GM21360 (cell line): ENCODE results near the gene HSDL1.
A peak's percentile ranks its signal among the peaks of the same experiment; 100 is the strongest.

Source experiments
- ATAC-seq: cut with Tn5 transposase; IDR thresholded peaks from one replicate; pipeline ENCODE4 v1.9.1; 2021; ENCODE audit warnings: mild to moderate bottlenecking, moderate library complexity; ENCODE audit not compliant: unreplicated experiment

Gene HSDL1

GRCh38 chr16:84144859-84145639 is at the start of gene HSDL1, which contains the start of gene DNAAF1:
TSS of gene HSDL1 (minus strand) at chr16:84145177. CDS start at chr16:84131321, 13,856 bp downstream.
TSS of gene DNAAF1 (plus strand) at chr16:84145308. CDS start at chr16:84145441, 133 bp downstream.
- ATAC-seq = peak; percentile 81

DNA sequence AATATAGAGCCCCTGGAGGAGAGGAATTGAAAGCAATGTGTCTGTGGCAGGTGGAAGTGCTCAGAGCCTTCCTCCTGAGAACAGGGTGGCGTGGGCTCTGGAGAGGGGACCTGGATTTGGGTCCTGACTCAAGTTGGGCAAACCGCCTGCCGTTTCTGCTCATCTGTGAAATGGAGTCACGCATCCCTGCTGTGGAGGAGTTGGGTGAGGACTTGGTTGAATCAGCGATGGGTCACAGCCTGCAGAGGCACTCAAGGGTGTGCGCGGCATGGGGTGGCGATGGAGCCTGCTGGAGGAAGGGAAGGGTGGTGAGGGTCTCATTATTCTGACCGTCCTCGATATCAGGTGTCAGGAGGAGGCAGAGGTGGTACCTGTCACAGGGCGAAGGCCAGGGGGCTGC is 49.0 kb upstream of the HSDL1 start:
- no peak for ATAC-seq

- no peak for ATAC-seq
These were observed 48.5 kb upstream of the HSDL1 start for GRCh38 chr16:84193480-84193879.

DNA sequence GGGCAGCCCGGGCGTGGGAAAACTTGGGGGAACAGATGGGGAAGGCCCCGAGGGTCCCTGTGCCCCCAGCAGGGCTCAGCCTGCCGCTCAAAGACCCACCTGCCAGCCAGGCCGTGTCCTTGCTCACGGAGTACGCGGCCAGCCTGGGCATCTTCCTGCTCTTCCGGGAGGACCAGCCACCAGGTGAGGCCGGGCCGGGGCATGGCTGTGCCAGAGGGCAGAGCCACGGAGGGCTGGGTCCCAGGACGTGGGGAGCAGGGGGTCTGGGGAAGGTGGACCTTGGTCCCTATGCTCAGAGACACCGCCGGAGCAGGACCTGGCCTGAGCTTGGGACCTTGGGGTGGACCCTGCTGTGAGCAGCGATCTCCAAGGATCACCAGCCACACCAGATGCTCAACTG is 46.5 kb upstream of the HSDL1 start:
- no peak for ATAC-seq

GRCh38 chr16:84190731-84191388 is 45.9 kb upstream of the HSDL1 start, which contains the start of gene ADAD2:
TSS of gene ADAD2 (plus strand) at chr16:84191157. CDS start at chr16:84191231, 74 bp downstream.
- ATAC-seq = no peak

- peak; percentile 98 for ATAC-seq
These were observed 41.9 kb upstream of the HSDL1 start, which contains the start of gene TAF1C for GRCh38 chr16:84186685-84187437. TSS of gene TAF1C (minus strand) at chr16:84187057. CDS start at chr16:84184988, 2,069 bp downstream.

GRCh38 chr16:84184775-84185174 is 39.8 kb upstream of the HSDL1 start:
- ATAC-seq = no peak

GRCh38 chr16:84183911-84184591 is 39.1 kb upstream of the HSDL1 start:
- ATAC-seq = no peak

DNA sequence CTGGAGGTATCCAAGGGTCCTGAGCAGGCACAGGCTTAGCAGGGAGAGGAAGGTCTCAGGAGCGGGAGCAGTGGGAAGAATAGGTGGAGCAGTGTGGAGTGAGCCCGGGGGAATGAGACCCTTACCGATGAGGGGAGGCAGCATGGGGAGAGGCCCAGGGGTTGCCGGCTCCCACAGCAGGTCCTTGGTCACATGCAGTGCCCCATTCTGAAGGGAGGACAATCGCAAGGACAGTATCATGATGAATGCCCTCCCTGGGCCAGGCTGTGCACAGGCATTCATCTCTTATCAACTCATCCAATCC is 38.5 kb upstream of the HSDL1 start:
- no peak for ATAC-seq

DNA sequence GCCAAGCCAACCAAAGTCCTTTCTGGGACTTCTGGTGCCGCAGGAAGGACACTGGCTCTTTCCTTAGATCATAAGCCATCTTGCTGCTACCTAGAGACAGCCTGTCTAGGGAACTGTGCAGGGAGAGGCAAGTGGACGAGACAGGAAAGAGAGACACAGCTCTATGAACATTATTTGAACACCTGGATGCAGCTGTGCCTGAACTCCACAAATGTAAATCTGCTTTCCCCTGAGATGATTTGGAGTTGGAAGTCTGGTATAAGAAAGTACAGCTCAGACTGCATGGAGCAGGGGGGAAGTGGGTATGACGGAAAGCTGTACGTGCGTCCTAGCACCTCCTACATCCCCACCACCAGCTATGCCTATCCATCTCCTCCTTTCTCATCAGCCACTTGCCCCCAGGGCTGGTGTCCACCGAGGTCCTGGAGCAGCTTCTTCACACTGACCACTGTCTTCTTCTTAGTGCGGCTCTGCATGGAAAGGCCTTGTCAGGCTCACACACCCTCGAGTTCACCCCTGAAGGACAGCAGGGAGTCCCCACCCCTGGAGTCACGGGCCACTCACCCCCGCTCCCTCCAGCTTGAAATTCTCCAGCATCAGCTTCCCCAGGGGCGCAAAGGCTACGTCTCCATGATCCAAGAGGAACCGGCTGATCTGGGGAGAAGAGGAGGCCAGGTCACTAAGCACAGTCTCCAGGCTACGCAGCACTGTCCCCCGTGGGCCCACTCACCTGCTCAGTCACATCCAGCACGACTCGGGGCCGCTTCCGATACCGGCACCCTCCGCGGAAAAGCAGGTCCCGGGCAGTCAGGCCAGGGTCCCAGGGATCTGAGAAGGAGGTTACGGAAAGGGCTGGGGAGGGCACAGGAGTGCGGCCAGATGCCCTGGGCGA is 37.9 kb upstream of the HSDL1 start:
- no peak for ATAC-seq

DNA sequence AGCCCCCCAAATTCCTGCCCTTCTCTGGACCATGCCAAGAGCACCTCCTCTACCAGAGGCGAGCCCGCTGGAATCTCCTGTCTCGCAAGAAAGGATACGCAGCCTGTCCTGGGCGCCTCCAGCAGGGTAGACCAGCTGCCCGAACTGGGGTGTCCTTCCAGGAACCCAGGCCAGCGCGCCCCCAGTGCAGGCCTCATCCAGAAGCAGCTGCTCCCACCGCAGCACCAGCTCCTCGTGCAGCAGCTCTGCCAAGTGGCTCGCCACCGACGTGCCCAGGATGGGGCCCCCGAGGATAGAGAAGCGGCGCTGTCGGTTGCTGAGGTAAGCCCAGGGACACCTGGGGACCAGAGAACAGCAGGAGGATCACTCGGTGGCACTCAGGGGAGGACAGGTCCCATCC is 37.1 kb upstream of the HSDL1 start:
- ATAC-seq = no peak

DNA sequence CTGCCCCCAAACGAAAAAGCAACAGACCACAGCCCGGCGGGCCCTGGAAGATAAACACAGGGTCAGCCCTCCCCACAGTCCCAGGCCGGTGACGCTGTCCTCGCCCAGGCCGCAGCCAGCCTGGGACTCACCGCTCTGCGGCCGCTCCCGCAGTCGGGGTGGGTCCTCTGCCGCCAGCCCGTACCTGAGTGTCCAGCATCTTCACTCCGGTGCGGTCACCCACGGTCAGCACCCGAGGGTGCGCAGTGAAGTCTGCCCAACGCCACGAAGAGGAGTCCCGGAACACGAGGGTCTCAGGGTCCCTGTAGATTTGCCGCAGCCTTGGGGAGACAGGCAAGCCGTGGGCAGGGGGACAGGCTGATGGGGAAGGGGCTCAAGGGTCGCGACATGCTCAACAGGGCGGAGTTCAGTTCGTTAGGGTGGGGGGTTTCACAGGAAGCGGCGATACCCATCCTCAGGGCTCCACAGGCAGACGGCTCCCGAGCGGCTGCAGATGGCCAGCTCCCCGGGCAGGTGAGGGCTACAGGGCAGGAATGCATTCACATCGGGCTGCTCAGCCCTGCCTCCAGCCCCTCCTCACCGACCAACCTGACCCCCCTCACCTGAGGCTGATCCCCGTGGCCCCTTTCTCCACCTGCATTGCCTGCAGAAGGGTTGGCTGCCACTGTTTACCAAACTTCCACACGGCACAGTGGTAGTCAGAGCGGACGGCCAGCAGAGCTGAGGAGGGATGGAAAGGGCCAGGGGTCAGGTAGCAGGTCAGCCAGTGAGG is 36.4 kb upstream of the HSDL1 start:
- no peak for ATAC-seq

DNA sequence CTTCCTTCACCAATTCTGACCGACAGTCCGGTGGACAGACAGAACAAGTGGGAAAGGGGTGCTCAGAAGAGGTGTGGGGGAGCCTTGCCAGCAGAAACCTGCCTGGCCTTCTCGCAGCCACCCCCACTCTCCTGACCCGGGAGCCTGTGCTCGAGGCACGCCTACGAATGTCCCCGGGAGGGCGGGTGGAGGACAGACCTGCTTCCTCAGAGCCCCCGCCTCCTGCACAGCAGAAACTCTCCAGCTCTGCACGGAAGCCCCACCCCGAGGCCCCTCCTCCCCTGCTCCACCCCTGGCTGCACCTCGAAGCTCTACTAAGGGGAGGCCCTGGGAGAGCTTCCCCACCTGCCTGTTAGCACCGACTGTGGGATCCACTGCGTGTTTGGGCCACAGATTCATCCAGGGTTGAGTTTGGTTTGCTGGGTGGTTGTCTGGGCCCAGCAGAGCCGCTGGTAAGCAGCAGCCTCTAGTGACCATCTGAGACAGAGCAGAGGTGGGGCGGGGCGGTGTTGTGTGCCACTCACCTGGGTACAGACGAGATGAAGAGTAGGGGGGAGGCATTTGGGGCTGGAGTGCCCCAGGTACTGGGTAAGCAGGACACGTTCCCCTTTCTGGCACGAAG is 35.7 kb upstream of the HSDL1 start:
- no peak for ATAC-seq

GRCh38 chr16:84179612-84180320 is 34.8 kb upstream of the HSDL1 start:
- no peak for ATAC-seq

DNA sequence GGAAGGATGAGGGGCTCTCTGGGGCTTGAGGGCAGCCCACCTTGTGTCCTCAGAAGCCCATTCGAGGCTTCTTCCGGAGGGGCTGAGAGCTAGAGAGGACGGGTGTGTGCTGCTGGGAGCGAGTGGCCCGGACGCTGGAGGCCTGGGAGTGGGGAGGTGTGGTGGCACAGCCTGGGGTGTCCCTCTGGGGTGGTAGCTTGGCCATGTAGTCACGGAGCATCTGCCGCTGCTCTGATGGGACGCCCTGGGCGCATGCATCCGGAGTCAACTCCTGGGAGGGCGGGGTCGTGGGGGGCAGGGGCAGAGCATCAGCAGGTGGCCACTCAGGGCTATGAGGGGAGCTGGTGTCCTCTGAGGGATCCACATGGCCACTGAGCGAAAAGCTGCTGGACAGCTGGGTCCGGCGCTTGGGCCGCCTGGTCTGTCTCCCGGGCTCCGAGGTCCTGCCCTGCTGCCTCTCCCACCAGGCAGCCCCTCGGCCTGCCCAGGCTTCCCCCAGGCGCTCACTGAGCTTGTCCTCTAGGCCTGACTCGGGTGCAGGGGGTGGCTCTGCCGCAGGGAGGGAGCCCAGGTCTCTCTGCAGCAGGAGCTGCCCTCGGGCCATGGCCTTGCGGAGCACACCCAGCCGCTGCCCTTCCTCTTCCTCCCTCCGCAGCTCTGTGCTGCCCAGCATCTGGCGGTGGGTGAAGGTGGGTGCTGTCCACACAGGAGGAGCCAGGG is 34.1 kb upstream of the HSDL1 start:
- no peak for ATAC-seq

- ATAC-seq = no peak
These were observed 33.3 kb upstream of the HSDL1 start for GRCh38 chr16:84178146-84178765.

DNA sequence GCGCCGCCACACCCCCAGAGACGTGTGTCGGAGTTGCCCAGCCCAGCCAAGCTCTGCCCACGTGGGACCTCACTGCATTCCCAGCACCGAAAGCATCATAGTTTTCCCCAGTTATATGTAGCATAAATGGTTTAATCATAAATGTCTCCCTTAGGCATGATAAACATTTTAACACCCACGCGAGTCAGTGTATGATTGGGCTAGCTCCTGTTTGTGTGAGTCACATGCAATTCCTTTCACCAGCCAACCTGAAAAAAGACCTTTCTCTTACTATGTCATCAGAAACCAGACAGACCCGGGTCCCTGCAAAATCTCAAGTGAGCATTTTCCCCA is 32.7 kb upstream of the HSDL1 start:
- ATAC-seq = no peak
